GM18870 (cell line): Measurements from ENCODE around the gene RBM42.
"Not testable (repeated sequence)": the region's sequence is repeated elsewhere in the genome, so short reads cannot be mapped to it uniquely, and the experiment has no call there.

Source experiments
- ATAC-seq: cut with Tn5 transposase; IDR thresholded peaks from one replicate; pipeline ENCODE4 v1.9.1; 2021; ENCODE audit warnings: moderate library complexity; ENCODE audit not compliant: unreplicated experiment

The RBM42 gene

DNA sequence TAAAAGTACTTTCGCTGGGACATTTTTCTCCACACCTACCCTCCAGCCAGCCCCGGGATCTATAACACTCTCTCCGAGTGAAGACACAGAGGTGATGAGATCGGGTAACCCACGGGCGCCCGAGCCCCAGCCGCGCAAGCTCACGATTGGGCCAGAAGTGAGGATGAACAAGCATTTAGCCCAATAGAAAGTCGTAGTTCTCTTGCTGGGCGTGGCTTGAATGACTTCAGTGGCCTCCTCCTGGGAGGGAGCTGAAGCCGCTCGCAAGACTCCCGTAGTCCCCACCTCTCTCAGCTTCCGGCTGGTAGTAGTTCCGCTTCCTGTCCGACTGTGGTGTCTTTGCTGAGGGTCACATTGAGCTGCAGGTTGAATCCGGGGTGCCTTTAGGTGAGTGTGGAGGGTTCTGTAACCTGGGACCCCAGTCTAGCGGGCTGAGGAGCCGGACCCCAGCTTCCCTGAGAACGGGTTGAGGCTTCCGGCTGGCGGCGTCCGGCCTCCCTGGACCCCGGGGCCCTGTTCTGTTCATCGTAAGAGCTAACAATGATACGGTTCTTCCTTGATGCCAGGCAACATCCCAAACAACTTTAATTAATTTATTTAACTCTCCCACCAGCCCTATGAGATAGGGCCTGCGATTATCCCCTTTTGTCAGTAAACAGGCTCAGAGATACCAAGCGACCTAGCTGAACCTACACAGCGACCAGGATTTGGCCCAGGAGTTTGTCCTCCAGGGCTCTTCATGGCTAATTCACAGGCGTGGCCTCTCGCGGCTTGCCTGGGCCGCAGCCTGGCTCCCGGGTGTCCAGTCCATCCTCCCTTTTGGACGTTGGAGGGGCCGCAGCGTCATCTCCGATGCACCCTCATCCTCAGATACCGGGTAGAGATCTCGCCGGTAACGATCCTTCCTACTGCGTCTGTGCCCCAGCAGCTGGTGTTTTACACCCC lies 19.5 kb downstream of the RBM42 start, which contains the start of gene COX6B1:
Gene COX6B1, plus strand, starts transcription at position 307 of the 945 bp plus-strand sequence. CDS start 2,921 bp downstream, outside the sequence.
- ATAC-seq, result peak; percentile 69

DNA sequence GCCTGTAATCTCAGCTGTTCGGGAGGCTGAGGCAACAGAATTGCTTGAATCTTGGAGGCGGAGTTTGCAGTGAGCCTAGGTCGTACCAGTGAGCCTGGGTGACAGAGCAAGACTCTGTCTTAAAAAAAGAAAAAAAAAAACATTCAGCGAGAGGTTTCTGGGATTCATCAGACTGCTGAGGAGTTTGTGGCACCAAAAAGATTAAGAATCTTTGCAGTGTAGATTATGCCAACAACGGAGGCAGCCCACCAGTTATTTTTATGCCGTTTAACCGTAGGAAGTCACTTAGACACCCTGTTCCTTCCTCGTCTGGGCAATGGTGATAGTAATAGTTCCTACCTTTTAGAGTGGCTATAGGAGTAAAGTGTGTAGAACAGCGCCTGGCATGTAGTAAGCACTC lies 21.7 kb downstream of the RBM42 start:
- no peak for ATAC-seq

DNA sequence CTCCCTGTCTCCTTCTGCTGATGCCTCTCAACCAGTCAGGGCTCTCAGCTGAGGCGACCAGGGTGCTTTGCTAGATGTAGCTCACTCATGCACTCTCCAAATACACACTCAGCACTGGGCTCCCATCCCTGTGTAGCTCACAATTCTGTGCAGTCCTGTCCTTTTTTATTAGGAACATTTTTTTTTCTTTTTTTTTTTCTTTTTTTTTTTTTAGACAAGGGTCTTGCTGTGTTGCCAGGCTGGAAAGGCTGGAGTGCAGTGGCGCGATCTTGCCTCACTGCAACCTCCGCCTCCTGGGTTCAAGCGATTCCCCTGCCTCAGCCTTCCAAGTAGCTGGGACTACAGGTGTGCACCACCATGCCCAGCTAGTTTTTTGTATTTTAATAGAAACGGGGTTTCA lies 26.0 kb downstream of the RBM42 start:
- not testable (repeated sequence) for ATAC-seq

DNA sequence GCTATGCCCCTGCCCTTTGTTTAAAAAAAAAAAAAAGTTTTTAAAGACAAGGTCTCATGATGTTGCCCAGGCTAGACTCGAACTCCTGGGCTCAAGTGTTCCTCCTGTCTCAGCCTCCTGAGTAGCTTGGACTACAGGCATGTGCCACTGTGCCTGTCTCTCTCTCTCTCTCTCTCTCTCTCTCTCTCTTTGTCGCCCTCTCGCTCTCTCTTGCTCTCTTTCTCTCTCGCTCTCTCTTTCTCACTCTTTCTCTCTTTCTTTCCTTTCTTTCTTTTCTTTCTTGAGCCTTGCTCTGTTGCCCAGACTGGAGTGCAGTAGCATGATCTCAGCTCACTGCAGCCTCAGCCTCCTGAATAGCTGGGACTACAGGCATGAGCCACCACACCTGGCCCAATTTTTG lies 26.8 kb downstream of the RBM42 start:
- no peak for ATAC-seq

DNA sequence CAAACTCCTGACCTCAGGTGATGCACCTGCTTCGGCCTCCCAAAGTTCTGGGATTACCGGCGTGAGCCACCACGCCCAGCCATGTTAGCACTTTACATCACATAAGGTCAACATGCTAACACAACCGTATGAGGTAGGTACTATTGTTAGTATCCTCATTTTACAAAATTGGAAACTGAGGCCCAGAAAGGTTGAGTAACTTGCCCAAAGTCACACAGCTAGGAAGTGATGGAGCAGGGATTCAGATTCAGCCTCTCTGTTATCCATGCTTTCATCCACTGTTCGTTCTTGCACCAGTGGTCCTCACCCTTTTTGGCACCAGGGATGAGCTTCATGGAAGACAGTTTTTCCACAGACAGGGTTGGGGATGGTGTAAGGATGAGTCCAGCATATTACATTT lies 27.9 kb downstream of the RBM42 start:
- no peak for ATAC-seq

DNA sequence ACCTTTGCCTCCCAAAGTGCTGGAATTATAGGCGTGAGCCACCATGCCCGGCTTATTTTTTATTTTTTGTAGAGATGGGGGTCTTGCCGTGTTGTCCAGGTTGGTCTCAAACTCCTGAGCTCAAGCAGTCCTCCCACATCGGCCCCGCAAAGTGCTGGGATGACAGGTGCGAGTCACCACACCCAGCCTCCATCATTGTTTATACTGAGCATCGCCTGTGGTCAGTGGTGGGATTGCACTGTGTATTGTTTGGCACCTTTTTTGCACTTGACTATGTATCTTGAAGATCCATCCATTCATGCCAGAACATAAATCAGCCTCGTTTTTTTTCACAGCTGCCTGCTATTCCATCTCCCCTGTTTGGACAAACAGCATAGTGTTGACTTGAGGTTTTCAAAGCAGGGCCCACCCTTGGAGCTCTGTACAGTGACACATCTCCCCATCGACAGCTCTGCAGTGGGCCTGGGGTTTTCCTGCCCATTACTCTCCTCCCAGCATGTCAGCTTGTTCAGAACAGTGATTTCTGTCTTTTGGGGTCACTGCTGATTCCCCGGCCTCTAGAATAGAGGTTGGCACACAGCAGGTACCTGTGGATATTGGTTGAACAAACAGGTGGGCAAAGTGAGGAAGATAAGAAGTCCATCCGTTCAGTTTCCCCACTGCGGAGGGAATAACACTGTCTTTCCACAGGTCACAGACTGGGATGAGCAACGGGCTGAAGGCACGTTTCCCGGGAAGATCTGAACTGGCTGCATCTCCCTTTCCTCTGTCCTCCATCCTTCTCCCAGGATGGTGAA lies 29.3 kb downstream of the RBM42 start:
- ATAC-seq, result no peak

DNA sequence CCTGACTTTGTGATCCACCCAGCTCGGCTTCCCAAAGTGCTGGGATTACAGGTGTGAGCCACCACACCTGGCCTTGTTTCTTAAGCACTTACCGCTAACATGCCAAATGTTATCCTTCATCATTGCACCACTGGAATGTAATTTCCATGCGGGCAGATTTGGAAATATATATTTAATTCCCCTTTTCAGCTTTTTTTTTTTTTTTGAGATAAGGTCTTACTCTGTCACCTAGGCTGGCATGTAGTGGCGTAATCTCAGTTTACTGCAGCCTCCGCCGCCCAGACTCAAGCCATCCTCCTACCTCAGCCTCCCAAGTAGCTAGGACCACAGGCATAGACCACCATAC lies 33.1 kb downstream of the RBM42 start:
- ATAC-seq, result no peak

DNA sequence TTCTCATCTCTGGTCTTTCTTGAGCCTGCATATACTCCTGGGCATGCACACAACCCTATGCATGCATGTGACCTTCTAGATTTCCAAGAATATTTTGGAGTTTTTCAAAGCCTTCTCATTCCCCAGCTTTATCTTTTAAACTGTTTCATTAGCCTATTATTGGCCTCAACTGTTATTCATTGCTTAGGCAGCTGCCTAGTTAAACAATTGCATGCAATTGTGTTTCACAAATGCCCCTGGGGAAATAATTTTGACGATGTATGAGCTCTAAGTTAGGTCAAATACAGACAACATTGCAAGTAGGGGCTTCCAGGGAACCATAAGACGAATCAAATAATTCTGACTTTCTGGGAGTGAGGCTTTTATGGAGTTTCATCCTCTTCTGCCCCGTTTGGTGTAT lies 35.1 kb downstream of the RBM42 start:
- no peak for ATAC-seq

DNA sequence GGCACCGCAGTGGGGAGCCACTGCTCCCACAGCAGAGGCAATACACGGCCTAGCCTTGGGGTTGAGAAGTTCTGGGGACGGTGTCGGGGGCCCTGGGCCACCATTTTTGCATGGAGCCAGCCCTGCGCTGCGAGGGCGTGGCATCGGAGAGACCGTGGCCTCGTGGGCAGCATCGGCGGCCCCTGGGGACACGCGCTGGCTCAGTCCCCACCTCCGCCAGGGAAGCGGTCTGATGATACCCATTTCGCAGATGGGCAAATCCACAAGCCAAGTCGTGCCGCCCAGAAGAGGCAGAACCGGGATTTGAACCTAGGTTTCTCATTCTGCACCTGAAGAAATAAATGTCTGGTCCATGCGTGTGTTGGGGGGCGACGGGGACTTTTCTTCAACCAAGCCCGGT lies 36.3 kb downstream of the RBM42 start:
- ATAC-seq, result no peak

DNA sequence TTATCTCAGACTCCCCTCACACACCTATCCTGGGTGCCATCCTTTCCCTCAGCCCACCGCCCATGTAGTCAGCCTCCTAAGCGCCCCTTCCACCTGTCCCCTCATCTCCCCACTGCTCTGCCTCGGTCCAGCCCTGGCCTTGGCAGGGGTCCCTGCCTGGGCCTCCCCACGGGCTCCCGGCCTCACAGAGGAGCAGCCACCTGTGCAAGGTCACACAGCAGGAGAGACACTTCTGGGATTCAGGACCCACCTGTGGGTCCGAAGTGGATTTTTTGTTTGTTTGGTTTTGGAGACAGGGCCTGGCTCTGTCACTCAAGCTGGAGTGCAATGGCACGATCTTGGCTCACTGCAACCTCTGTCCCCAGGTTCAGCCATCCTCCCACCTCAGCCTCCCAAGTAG lies 36.8 kb downstream of the RBM42 start:
- no peak for ATAC-seq

DNA sequence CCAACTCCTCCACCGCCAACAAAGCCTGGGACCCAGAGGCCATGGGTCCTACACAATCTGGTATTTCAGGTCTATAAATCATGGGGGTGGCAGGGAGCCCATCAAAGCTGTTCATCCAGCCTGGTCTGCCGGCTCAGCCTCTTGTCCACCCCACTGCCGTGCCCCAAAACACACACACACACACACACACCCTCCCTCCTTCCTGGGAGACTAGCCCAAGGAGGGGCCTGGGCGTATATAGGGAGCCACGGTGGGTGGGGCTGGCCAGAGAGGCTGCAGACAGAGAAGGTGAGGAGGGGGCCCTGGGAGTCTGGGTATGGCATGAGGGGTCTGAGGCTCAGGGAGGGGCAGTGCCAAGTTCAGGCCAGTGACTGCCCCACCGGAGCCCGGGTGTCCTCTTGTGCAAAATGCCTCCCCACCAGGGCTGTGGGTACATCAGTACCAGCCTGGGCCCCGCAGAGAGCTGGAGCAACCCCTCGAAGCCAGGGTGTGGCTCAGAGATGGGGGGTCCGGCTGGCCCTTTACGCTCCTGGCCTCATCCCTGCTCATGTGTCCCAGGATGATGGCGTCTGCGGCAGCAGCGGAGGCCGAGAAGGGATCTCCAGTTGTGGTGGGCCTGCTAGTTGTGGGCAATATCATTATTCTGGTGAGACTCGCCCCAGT lies 37.5 kb downstream of the RBM42 start, which contains the start of gene UPK1A:
Gene UPK1A, plus strand, starts transcription at position 267 of the 663 bp plus-strand sequence. Its CDS starts 296 bp downstream, at position 563.
- no peak for ATAC-seq

DNA sequence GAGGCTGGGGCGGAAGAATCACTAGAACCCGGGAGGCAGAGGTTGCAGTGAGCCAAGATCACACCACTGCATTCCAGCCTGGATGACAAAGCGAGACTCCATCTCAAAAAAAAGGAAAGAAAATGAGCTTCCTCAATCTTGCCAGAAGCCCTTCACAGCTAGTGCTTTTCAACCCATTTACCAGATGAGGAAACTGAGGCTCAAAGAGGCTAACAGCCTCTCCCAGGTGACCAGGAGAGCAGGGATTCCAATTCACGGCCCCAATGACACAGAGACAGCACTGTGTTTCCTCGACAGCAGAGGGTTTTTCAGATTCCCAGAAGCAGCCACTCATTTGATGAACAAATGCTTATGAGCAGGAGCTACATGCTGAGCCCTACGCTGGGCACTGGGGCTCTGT lies 40.7 kb downstream of the RBM42 start:
- ATAC-seq, result no peak

DNA sequence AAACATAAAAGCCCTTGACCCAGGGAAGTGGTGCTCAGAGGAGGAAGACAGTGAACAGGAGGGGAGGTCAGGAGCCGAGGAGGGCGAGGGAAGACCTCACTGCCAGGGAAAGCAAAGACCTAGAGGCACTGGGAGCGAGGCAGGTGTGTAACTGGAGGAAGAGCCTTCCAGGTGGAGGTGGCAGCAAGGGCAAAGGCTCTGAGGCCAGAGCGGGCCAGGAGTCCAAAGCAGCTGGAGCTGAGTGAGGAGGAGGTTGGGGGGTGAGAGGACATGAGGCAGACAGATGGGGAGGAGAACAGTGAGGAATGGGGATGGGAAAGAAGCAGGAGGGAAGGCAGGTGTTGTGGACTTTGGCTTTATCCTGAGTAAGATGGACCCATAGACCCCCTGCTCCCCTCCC lies 41.1 kb downstream of the RBM42 start:
- ATAC-seq, result no peak

DNA sequence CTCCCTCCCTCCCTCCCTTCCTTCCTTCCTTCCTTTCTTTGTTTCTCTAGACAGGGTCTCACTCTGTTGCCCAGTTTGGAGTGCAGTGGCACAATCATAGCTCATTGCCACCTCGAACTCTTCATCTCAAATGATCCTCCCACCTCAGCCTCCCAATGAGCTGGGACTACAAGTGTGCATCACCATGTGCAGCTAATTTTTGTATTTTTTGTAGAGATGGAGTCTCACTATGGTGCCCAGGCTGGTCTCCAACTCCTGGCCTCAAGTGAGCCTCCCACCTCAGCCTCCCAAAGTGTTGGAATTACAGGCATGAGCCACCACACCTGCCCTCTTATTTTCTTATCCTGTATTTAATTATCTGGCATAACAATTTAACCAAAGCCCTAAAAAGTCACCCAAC lies 41.9 kb downstream of the RBM42 start:
- ATAC-seq, result no peak

DNA sequence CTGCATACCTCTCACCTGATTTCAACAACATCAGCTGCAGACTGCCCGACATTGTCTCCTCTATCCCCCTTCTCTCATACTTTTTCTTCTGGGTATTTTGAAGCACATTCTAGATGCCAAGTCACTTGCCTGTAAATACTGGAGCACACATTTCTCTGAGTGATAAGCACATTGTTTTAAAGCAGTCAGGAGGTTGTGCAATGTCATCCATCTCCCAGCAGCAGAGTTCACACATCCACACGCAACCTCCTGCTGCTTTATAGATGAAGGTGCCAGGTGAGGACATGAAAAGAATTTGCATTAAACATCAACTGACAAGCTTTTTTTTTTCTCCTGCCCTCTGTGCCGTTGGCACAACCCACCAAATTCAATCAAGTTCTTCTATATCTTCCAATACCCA lies 43.0 kb downstream of the RBM42 start:
- ATAC-seq, result no peak

DNA sequence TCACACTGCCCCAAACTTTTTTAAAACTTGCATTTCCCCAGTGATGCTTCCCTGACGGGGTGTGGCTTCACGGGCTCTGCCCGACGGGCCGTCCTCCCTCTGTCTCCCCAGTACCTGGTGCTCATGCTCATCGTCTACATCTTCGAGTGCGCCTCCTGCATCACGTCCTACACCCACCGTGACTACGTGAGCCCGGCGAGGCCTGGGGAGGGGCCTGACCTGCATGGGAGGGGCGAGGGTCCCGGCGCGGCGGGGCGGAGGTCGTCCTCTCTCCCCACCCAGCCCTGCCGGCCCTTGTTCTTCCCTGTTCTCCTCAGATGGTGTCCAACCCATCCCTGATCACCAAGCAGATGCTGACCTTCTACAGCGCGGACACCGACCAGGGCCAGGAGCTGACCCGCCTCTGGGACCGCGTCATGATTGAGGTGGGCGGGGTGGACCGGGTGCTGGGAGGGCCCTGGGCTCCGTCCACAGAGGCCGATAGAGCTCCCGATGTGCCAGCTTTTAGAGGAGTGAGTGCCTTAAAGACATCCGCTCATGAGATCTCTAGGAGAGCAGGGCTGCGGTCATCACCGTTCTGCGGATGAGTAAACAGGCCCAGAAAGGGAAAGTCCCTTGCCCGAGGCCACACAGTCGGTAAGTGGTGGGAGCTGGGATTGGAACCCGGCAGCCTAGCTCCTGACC lies 44.4 kb downstream of the RBM42 start:
- no peak for ATAC-seq

DNA sequence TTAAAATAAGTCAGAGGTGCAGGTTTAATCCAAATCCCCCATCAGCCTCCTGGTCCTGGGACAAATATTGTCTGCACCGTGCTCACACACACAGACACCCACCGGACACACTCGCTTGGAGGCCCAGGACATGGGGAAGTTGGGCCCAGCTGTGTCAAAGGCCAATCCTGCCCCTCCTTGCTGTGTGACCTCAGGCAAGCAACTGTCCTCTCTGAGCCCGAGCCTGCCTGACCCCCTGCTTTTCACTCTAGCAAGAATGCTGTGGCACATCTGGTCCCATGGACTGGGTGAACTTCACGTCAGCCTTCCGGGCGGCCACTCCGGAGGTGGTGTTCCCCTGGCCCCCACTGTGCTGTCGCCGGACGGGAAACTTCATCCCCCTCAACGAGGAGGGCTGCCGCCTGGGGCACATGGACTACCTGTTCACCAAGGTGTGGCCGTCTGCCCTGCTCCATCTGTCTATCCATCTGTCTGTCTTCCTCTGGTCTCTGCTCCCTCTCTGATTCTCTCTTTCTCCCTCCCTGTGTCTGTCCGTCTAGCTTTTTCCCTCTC lies 46.8 kb downstream of the RBM42 start:
- ATAC-seq, result no peak
